Natural killer cell (primary cell): ENCODE results near the gene UPP2. TPM values are rescaled to one million over a fixed set of nuclear protein-coding genes. Genes with fewer than 3 reads are reported as not detected.

ENCODE experiments used
- ATAC-seq, 3 donors: fragments of 150-1000 bp in 2 of 3; fragments of 200-7000 bp in 1 of 3; cut with Tn5 transposase; 1 replicate in 1 of 3; 2 replicates in 2 of 3; pipeline ENCODE4 v1.10.0; 2021; ENCODE audit warnings: mild to moderate bottlenecking in 2 of 3, moderate library complexity in 2 of 3
- DNase-seq, 2 donors: peaks; one replicate each; pipeline versions ENCODE4 v3.0.0 to v3.0.0-alpha.2; 2013 to 2021; ENCODE audit warnings: mixed read lengths in 1 of 2
- H3K27ac ChIP-seq: one replicate; pipeline ENCODE4 v1.5.1; 2013; ENCODE audit warnings: mild to moderate bottlenecking, low read length
- H3K27me3 ChIP-seq: one replicate; pipeline ENCODE4 v1.6.1; 2013; ENCODE audit warnings: low read length; ENCODE audit not compliant: control insufficient read depth, insufficient read depth
- H3K36me3 ChIP-seq: one replicate; pipeline ENCODE4 v1.6.1; 2013; ENCODE audit warnings: low read length; ENCODE audit not compliant: control insufficient read depth, insufficient read depth
- H3K4me1 ChIP-seq: one replicate; pipeline ENCODE4 v1.6.1; 2013; ENCODE audit warnings: low read length; ENCODE audit not compliant: control insufficient read depth, insufficient read depth
- H3K4me3 ChIP-seq: one replicate; pipeline ENCODE4 v1.5.1; 2013; ENCODE audit warnings: low read length
- H3K9me3 ChIP-seq: one replicate; pipeline ENCODE4 v1.6.1; 2013; ENCODE audit warnings: low read length; ENCODE audit not compliant: control insufficient read depth, insufficient read depth
- H3K27ac Mint-ChIP-seq, 2 donors: one replicate each; pipeline ENCODE4 v1.8.0; 2022; ENCODE audit warnings: mild to moderate bottlenecking in 2 of 2, mixed read lengths in 2 of 2, moderate library complexity in 1 of 2
- H3K27me3 Mint-ChIP-seq, 2 donors: one replicate each; pipeline ENCODE4 v1.8.0; 2022; ENCODE audit warnings: low read depth in 2 of 2, mixed read lengths in 2 of 2
- H3K36me3 Mint-ChIP-seq: one replicate; pipeline ENCODE4 v1.8.0; 2022; ENCODE audit warnings: mixed read lengths
- H3K4me1 Mint-ChIP-seq, 2 donors: one replicate each; pipeline ENCODE4 v1.8.0; 2022; ENCODE audit warnings: mixed read lengths in 2 of 2
- H3K4me3 Mint-ChIP-seq: one replicate; pipeline ENCODE4 v1.8.0; 2022; ENCODE audit warnings: mild to moderate bottlenecking, moderate library complexity, mixed read lengths
- H3K9me3 Mint-ChIP-seq, 2 donors: one replicate each; pipeline ENCODE4 v1.8.0; 2022; ENCODE audit warnings: mixed read lengths in 2 of 2
- CTCF ChIP-seq: fragments of 200-600 bp; IDR thresholded peaks from one replicate; pipeline ENCODE4 v1.8.0; 2022; ENCODE audit warnings: antibody characterized with exemption
- WGBS: methylation state at CpG from one replicate; pipeline ENCODE4 v1.1.7; 2013; ENCODE audit warnings: missing lambda C conversion rate; ENCODE audit not compliant: insufficient coverage; 5-methylcytosine and 5-hydroxymethylcytosine counted together
- intact Hi-C: fragments of 100-400 bp; cut with micrococcal nuclease; formaldehyde crosslinking; loops from one replicate; pipeline ENCODE4 v1.14.2; 2022
- total RNA-seq, 4 donors: library from RNA; stranded (reverse); fragments of 120-200 nt in 1 of 4; gene quantifications; one replicate each; pipeline versions ENCODE4 v1.2.3 to v1.2.4, GENCODE V29; 2013 to 2022

UPP2 gene
- total RNA-seq, 3 donors from 2014 or later (not counting 1 experiment from before 2014, with no cell fraction given) = not detected

DNA sequence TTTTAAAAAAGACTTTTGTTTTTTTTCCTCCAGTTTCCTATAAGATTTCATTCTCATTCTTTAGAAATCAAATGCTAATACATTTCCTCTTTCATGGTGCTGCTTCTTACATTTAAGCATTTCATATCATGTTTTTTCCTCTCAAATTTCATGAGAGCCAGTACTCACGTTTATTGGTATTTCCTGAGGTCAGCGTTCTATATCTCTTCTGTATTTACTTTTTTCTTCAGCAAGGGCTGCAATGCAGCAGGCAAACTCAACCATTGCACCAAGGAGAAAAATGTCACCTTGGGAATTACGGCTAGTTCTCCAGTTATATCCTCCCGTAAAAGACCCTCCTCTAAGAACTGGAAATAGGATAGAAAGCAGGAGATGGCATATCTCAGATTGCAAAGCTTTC lies 32.4 kb downstream of the UPP2 start:
- Histone ChIP-seq H3K4me1 (no peaks in the 10 kb centered on the region), H3K27me3 (no peaks in the 10 kb centered on the region), H3K4me3 (no peak overlapping the region), H3K9me3 (no peaks in the 10 kb centered on the region), H3K36me3 (no peaks in the 10 kb centered on the region), H3K27ac (no peak overlapping the region)
- Mint-ChIP-seq H3K36me3 (no peaks in the 10 kb centered on the region), H3K27ac (no peak overlapping the region), H3K4me1 (no peaks in the 10 kb centered on the region), H3K9me3 (peaks cover 3% of the 10 kb centered on the region in 2 donors), H3K4me3 (no peak overlapping the region), H3K27me3 (peaks cover 5 to 8% of the 10 kb centered on the region in 2 donors)
- intact Hi-C loops = no loop called here
- 89% methylated on average over 2 of the region's 4 CpGs for WGBS
- no peak for ATAC-seq
- no peak for DNase-seq
- TF ChIP-seq CTCF = no peak

- 97% methylated on average over 3 of the region's 6 CpGs for WGBS
- ATAC-seq = no peak
- no peak overlapping the region for H3K27ac Mint-ChIP-seq
These were observed 33.0 kb downstream of the UPP2 start for GRCh38 chr2:158134655-158135054.

GRCh38 chr2:158135096-158135495 lies 33.4 kb downstream of the UPP2 start:
- intact Hi-C loops = no loop called here
- Mint-ChIP-seq H3K4me3 (no peak overlapping the region), H3K27ac (no peak overlapping the region), H3K27me3 (peaks cover 5 to 8% of the 10 kb centered on the region in 2 donors), H3K9me3 (peaks cover 3% of the 10 kb centered on the region in 2 donors), H3K4me1 (no peaks in the 10 kb centered on the region), H3K36me3 (no peaks in the 10 kb centered on the region)
- no peaks in the 10 kb centered on the region for H3K36me3 ChIP-seq
- H3K9me3 ChIP-seq = no peaks in the 10 kb centered on the region
- no peak overlapping the region for H3K4me3 ChIP-seq
- ATAC-seq = no peak
- DNase-seq = no peak
- no peak for TF ChIP-seq CTCF
- H3K4me1 ChIP-seq = no peaks in the 10 kb centered on the region
- H3K27me3 ChIP-seq = no peaks in the 10 kb centered on the region
- no peak overlapping the region for H3K27ac ChIP-seq
- 93% methylated on average over 1 of the region's 1 CpG for WGBS

More at GRCh38 chr2:158134655-158135054, 33.0 kb downstream of the UPP2 start:
- Histone ChIP-seq H3K9me3 (no peaks in the 10 kb centered on the region), H3K36me3 (no peaks in the 10 kb centered on the region), H3K27me3 (no peaks in the 10 kb centered on the region), H3K27ac (no peak overlapping the region), H3K4me1 (no peaks in the 10 kb centered on the region), H3K4me3 (no peak overlapping the region)
- intact Hi-C loops = no loop called here
- H3K4me3 Mint-ChIP-seq = no peak overlapping the region
- H3K9me3 Mint-ChIP-seq = peaks cover 3% of the 10 kb centered on the region in 2 donors
- TF ChIP-seq CTCF = no peak
- peaks cover 5 to 8% of the 10 kb centered on the region in 2 donors for H3K27me3 Mint-ChIP-seq
- no peaks in the 10 kb centered on the region for H3K36me3 Mint-ChIP-seq
- no peaks in the 10 kb centered on the region for H3K4me1 Mint-ChIP-seq
- no peak for DNase-seq

DNA sequence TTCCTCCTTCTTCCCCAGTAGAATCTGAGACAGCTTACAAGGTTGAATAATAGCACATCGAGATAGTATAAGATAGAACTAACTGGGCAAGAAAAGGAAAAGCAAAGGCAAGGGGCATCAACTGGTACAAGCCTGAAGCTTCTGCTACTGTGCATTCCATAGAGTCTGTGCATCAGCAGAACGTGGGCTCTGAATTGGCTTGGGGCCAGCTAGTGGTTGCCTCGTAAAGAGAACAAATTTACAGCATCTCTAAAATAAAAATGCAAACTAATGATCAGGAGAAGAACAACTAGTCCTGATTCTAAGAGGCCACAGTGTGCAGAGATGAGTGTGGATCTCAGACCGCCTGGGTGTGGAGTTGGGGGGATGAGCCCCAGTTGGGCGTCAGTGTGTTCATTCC lies 36.6 kb downstream of the UPP2 start:
- DNase-seq (no peak), ATAC-seq (no peak)
- no peaks in the 10 kb centered on the region for H3K4me1 Mint-ChIP-seq
- H3K27me3 Mint-ChIP-seq = peaks cover 3 to 8% of the 10 kb centered on the region in 2 donors
- no peak overlapping the region for H3K27ac Mint-ChIP-seq
- WGBS = 38% methylated on average over 5 of the region's 5 CpGs
- Histone ChIP-seq H3K27ac (no peak overlapping the region), H3K36me3 (no peaks in the 10 kb centered on the region), H3K4me3 (no peak overlapping the region), H3K9me3 (no peaks in the 10 kb centered on the region), H3K4me1 (no peaks in the 10 kb centered on the region), H3K27me3 (no peaks in the 10 kb centered on the region)
- H3K9me3 Mint-ChIP-seq = no peaks in the 10 kb centered on the region
- TF ChIP-seq CTCF = no peak
- H3K4me3 Mint-ChIP-seq = no peak overlapping the region
- no peaks in the 10 kb centered on the region for H3K36me3 Mint-ChIP-seq
- intact Hi-C loops = no loop called here
